Osteocyte (in vitro differentiated cells): ENCODE results near the gene ATAD3B. TPM values are rescaled to one million over a fixed set of nuclear protein-coding genes. Genes with fewer than 3 reads are reported as not detected.
A peak's percentile ranks its signal among the peaks of the same experiment; 100 is the strongest.

ENCODE experiments used
- DNase-seq: peaks from one replicate; pipeline ENCODE4 v3.0.0; 2021; ENCODE audit warnings: mixed read lengths; ENCODE audit not compliant: unreplicated experiment; ENCODE audit errors: extremely low spot score
- H3K27ac Mint-ChIP-seq: one replicate; pipeline ENCODE4 v1.8.0; 2021; ENCODE audit warnings: mild to moderate bottlenecking, mixed read lengths; ENCODE audit not compliant: unreplicated experiment
- H3K27me3 Mint-ChIP-seq: one replicate; pipeline ENCODE4 v1.8.0; 2021; ENCODE audit warnings: mixed read lengths; ENCODE audit not compliant: unreplicated experiment
- H3K36me3 Mint-ChIP-seq: one replicate; pipeline ENCODE4 v1.8.0; 2021; ENCODE audit warnings: mixed read lengths; ENCODE audit not compliant: unreplicated experiment
- H3K4me1 Mint-ChIP-seq: one replicate; pipeline ENCODE4 v1.8.0; 2021; ENCODE audit warnings: mixed read lengths; ENCODE audit not compliant: unreplicated experiment
- H3K4me3 Mint-ChIP-seq: one replicate; pipeline ENCODE4 v1.8.0; 2021; ENCODE audit warnings: mild to moderate bottlenecking, moderate library complexity, mixed read lengths; ENCODE audit not compliant: unreplicated experiment
- H3K9me3 Mint-ChIP-seq: one replicate; pipeline ENCODE4 v1.8.0; 2021; ENCODE audit warnings: mixed read lengths; ENCODE audit not compliant: unreplicated experiment
- total RNA-seq: library from RNA; stranded (reverse); gene quantifications from 2 replicates; pipeline ENCODE4 v1.2.1, GENCODE V29; 2021
- TF ChIP-seq, protein P1 (sequence below): fragments of 200-600 bp; sonication (generic); IDR thresholded peaks from 2 replicates; pipeline ENCODE4 v1.5.0; 2021; ENCODE audit warnings: antibody characterized with exemption, mild to moderate bottlenecking, moderate library complexity

Gene ATAD3B
- total RNA-seq, 1 donor from 2014 or later, result 26.9 TPM

DNA sequence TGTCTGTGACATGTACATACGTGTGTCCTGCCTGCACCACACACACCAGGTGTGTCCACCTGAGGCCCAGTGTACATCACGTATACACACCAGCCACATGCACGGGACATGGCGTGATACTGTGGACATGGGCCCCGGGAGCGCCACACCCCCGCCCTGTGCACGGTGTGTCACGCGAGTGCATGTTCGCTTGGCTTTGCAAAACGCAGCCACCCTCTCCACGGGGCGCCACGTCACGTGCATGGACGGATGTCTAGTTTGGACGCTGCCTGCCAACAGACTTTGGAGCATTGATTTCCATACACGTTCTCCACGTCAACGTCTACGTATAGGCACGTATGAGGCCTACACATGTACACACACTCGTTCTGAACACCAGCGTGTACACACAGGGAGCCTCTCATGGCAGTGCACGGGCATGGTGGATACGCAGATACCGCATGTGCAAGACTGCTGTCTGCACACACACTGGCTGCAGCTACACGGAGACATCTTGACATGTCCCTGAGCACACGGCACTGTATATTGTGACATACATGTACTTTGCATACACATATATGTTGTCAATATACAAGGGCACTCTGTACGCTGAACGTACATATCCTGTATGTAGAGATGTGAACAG, 66.2 kb downstream of the ATAD3B start:
- Mint-ChIP-seq H3K9me3 (no peaks in the 10 kb centered on the region), H3K27me3 (no peaks in the 10 kb centered on the region), H3K4me3 (no peak overlapping the region), H3K36me3 (no peaks in the 10 kb centered on the region), H3K27ac (no peak overlapping the region), H3K4me1 (peaks cover 5% of the 10 kb centered on the region)
- TF ChIP-seq, protein P1, sequence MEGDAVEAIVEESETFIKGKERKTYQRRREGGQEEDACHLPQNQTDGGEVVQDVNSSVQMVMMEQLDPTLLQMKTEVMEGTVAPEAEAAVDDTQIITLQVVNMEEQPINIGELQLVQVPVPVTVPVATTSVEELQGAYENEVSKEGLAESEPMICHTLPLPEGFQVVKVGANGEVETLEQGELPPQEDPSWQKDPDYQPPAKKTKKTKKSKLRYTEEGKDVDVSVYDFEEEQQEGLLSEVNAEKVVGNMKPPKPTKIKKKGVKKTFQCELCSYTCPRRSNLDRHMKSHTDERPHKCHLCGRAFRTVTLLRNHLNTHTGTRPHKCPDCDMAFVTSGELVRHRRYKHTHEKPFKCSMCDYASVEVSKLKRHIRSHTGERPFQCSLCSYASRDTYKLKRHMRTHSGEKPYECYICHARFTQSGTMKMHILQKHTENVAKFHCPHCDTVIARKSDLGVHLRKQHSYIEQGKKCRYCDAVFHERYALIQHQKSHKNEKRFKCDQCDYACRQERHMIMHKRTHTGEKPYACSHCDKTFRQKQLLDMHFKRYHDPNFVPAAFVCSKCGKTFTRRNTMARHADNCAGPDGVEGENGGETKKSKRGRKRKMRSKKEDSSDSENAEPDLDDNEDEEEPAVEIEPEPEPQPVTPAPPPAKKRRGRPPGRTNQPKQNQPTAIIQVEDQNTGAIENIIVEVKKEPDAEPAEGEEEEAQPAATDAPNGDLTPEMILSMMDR, result no peak
- no peak for DNase-seq

DNA sequence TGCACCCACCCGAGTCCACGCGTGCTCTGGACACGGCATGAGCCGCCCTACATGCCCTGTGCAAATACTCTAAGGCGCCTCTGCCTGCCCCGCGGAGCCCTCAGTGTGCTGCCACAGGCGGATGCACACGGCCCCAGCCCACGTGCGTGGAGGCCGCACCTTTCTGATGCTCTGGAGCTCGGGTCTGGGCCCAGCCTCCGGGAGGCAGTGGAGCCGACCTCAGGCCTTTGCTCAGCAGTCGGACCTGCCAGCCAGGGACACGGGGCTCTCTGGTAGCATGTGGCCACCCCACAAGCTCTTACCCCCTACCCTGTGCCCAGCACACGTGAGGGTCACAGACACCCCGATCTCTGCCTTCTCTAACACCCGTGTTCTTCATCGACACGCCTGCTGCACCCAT, 66.8 kb downstream of the ATAD3B start:
- Mint-ChIP-seq H3K4me1 (peaks cover 5% of the 10 kb centered on the region), H3K36me3 (no peaks in the 10 kb centered on the region), H3K27ac (no peak overlapping the region), H3K9me3 (no peaks in the 10 kb centered on the region), H3K4me3 (peak overlapping the region; percentile 75), H3K27me3 (no peaks in the 10 kb centered on the region)
- TF ChIP-seq, protein P1, result no peak
- no peak for DNase-seq

DNA sequence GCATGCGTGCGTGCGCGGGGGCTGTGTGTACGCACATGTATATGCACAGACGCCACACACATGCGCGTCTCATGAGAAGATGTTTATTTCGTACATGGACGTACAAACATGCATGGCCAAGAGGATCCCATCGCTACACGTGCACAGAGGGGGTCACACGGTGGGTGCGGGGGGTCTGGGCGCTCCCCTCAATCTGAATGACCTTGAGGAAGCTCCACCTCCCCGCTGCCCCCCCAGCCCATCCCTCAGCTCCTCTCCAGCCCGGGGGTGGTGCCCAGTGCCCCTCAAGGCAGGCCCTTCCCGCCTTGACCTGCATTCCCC, 67.4 kb downstream of the ATAD3B start:
- no peaks in the 10 kb centered on the region for H3K9me3 Mint-ChIP-seq
- TF ChIP-seq, protein P1, result no peak
- H3K27ac Mint-ChIP-seq, result no peak overlapping the region
- H3K27me3 Mint-ChIP-seq, result no peaks in the 10 kb centered on the region
- no peaks in the 10 kb centered on the region for H3K36me3 Mint-ChIP-seq
- H3K4me1 Mint-ChIP-seq, result peaks cover 5% of the 10 kb centered on the region
- peak overlapping the region; percentile 75 for H3K4me3 Mint-ChIP-seq
- no peak for DNase-seq

DNA sequence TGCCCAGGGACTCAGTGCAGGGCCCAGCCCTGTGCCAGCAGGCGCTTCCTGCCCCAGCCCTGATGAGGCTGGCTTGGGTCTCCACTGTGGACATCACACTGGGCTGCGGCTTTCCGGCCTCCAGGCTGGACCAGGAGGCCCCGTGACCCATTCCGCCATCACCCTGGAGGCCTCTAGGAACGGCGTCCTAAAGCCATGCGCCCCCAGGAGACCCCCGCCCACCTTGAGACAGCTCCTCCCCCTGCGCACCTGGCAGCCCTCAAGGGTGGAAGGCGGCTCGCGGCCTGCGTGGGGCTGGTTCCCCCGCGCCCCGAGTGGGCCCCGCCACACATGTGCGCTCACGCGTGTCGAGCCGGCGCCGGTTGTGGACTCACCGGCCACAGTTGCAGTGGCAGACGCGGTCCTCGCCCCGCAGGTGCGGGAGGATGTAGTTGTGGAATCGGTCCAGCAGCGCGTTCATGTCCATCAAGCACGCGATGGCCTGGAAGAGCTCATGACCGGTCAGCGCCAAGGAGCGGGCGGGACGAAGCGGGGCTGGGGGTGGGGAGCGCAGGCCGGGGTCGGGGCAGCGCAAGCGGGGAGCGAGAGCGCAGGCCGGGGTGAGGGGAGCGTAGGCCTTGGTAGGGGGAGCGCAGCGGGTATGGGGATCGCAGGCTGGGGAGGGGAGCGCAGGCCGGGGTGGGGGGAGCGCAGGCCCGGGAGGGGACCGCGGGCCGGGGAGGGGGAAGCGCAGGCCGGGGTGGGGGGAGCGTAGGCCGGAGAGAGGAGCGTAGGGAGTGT, 67.9 kb downstream of the ATAD3B start:
- H3K27me3 Mint-ChIP-seq, result no peaks in the 10 kb centered on the region
- peak overlapping the region; percentile 75 for H3K4me3 Mint-ChIP-seq
- peak overlapping the region; percentile 47 for H3K27ac Mint-ChIP-seq
- no peaks in the 10 kb centered on the region for H3K9me3 Mint-ChIP-seq
- H3K4me1 Mint-ChIP-seq, result peaks cover 5% of the 10 kb centered on the region
- DNase-seq, result no peak
- no peaks in the 10 kb centered on the region for H3K36me3 Mint-ChIP-seq
- TF ChIP-seq, protein P1, result no peak

DNA sequence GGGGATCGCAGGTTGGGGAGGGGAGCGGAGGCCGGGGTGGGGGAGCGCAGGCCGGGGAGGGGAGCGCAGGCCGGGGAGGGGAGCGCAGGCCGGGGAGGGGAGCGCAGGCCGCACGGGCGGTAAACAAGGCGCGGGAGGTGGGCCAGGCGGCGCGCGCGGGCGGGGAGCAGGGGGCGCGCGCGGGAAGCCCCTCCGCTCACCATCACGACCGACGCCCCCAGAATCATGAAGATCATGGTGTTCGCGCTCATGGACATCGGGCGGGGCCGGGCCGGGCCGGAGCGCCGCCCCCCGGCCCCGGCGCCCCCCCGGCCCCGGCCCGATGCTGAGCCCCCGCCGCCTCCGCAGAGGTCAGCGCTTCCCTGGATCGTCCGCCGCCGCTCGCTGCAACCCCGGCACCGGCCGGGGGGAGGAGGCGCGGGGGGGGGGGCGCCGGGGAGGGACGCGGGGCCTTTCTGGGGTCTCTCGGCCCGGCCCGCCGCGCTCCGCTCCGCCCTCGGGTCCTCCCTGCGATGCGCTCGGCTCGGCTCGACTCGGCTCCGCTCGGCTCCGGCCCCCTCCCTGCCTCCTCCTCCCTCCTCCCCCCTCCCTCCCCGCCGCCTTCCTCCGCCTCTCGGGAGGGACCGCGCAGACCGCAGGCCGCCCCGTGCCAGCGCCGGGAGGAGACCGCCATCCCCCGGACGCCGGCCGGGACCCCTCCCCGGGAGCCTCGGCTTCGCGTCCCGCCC, 68.7 kb downstream of the ATAD3B start, which contains the start of gene TMEM240:
Gene TMEM240 (minus strand): TSS at position 535 of the 728 bp plus-strand sequence. CDS start 278 bp downstream, at position 257.
- Mint-ChIP-seq H3K4me1 (peaks cover 6% of the 10 kb centered on the region), H3K4me3 (peak within 1 kb of the TSS; percentile 75), H3K27me3 (no peaks in the 10 kb centered on the region), H3K9me3 (no peaks in the 10 kb centered on the region), H3K27ac (peak within 1 kb of the TSS; percentile 47), H3K36me3 (no peaks in the 10 kb centered on the region)
- peak; percentile 93 for DNase-seq
- TF ChIP-seq, protein P1, result no peak
